Activated naive CD4-positive, alpha-beta T cell treated with anti-CD3 and anti-CD28 coated beads, Interleukin-2, amount 50 U/mL, for 72 hours (primary cell): Measurements from ENCODE around the gene KIF14. TPM values are rescaled to one million over a fixed set of nuclear protein-coding genes. Genes with fewer than 3 reads are reported as not detected.
A peak's percentile ranks its signal among the peaks of the same experiment; 100 is the strongest.

Experiments
- ATAC-seq, 2 donors: fragments of 150-1000 bp; cut with Tn5 transposase; 2 replicates each; pipeline ENCODE4 v1.10.0; 2021; ENCODE audit warnings: mild to moderate bottlenecking in 2 of 2, moderate library complexity in 2 of 2
- DNase-seq, 2 donors: peaks; one replicate each; pipeline ENCODE4 v3.0.0; 2021 to 2022; ENCODE audit warnings: low spot score in 2 of 2
- H3K27ac Mint-ChIP-seq, 2 donors: one replicate each; pipeline ENCODE4 v1.8.0; 2022; ENCODE audit warnings: mild to moderate bottlenecking in 2 of 2, mixed read lengths in 2 of 2
- H3K36me3 Mint-ChIP-seq, 2 donors: one replicate each; pipeline ENCODE4 v1.8.0; 2022; ENCODE audit warnings: mixed read lengths in 2 of 2
- H3K9me3 Mint-ChIP-seq, 2 donors: one replicate each; pipeline ENCODE4 v1.8.0; 2022; ENCODE audit warnings: mixed read lengths in 2 of 2
- total RNA-seq, 2 donors: library from RNA; stranded (reverse); gene quantifications; one replicate each; pipeline ENCODE4 v1.2.3, GENCODE V29; 2022

KIF14 gene, protein sequence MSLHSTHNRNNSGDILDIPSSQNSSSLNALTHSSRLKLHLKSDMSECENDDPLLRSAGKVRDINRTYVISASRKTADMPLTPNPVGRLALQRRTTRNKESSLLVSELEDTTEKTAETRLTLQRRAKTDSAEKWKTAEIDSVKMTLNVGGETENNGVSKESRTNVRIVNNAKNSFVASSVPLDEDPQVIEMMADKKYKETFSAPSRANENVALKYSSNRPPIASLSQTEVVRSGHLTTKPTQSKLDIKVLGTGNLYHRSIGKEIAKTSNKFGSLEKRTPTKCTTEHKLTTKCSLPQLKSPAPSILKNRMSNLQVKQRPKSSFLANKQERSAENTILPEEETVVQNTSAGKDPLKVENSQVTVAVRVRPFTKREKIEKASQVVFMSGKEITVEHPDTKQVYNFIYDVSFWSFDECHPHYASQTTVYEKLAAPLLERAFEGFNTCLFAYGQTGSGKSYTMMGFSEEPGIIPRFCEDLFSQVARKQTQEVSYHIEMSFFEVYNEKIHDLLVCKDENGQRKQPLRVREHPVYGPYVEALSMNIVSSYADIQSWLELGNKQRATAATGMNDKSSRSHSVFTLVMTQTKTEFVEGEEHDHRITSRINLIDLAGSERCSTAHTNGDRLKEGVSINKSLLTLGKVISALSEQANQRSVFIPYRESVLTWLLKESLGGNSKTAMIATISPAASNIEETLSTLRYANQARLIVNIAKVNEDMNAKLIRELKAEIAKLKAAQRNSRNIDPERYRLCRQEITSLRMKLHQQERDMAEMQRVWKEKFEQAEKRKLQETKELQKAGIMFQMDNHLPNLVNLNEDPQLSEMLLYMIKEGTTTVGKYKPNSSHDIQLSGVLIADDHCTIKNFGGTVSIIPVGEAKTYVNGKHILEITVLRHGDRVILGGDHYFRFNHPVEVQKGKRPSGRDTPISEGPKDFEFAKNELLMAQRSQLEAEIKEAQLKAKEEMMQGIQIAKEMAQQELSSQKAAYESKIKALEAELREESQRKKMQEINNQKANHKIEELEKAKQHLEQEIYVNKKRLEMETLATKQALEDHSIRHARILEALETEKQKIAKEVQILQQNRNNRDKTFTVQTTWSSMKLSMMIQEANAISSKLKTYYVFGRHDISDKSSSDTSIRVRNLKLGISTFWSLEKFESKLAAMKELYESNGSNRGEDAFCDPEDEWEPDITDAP (N-terminal part only)
- total RNA-seq, result 10 to 100 TPM; 17.8 to 18.7 TPM

DNA sequence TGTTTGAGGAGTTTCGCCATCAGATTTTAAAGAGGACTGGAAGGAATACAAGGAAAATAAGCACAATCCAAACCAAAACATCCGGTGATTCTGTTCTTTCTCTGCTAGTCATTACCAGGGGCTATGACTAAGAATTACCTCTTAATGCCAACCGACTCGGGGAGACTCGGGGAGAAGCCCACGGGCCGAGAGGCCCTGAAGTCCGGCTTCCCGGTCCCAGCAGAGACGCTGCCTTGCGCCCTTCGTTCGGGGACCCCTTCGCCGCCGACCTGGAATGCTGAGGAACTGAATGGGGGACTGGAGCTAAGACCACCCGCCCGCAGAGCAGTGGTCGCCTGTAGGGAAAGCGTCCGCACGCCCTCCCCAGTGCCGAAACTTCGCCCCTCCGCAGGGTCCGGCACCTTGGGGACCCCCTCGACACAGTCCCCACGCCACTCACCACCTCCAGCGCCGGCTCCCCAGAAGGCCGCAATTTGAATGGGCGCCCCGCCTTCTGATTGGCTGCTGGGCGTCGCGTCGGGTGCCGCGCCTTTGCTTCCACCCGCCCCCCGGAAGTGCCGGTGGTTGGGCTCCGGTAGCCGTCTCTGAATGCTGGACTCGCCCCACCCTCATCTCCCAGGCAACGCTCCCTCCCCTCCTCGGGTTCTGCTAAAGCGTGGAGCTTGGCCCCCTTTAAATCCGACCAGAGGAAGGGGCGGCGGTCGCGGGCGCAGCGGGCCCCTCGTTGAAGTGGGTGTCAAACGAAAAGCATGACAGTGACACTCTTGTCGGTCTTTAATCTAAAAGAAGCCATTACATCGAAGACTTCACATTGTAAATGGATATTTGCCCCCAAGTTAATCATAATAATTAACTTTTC is at the start of gene KIF14:
TSS of gene KIF14 (minus strand) at position 479 of the 859 bp plus-strand sequence. CDS start 2,028 bp downstream, outside the sequence.
- ATAC-seq, result peak; percentile 88 to 91
- no peaks in the 10 kb centered on the region for H3K9me3 Mint-ChIP-seq

GRCh38 chr1:200669314-200670241 is 49.0 kb upstream of the KIF14 start, which contains the start of gene DDX59:
Gene DDX59, minus strand, starts transcription at chr1:200669907. Its CDS starts 3,167 bp downstream, at chr1:200666740.
- H3K27ac Mint-ChIP-seq, result peak within 1 kb of the TSS; percentile 90 to 100
- DNase-seq (peak; percentile 94), ATAC-seq (peak; percentile 92 to 95)
- H3K9me3 Mint-ChIP-seq, result no peaks in the 10 kb centered on the region
- peaks cover 0 to 2% of the 10 kb centered on the region in 2 donors for H3K36me3 Mint-ChIP-seq

More for the DNA sequence above, at the start of gene KIF14:
- peak; percentile 91 for DNase-seq
- Mint-ChIP-seq H3K27ac (peak within 1 kb of the TSS; percentile 90), H3K36me3 (peaks cover 0 to 26% of the 10 kb centered on the region in 2 donors)

- Mint-ChIP-seq H3K9me3 (no peaks in the 10 kb centered on the region), H3K36me3 (peaks cover 0 to 8% of the 10 kb centered on the region in 2 donors), H3K27ac (peak overlapping the region; percentile 10 to 90)
- ATAC-seq (no peak), DNase-seq (no peak)
Observed at GRCh38 chr1:200668514-200669313, 48.2 kb upstream of the KIF14 start.

DNA sequence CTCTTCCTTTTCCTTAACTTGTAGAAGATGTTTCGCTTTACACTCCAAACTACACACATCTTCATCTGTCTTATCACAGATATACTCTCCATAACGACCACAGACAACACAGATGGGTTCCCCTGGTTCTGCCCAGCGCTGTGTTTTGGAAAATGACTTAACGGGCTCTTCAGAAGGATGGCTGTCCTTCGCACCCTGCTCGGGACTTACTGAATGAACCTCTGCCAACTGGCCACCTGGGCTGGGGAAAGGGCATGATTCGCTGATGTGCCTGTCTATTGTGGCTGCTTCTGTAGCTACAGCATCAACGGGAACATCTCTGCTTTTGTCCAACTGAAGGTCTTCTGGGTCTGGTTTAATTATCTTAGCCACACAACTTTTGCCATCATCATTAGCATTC is 45.8 kb upstream of the KIF14 start:
- Mint-ChIP-seq H3K27ac (no peak overlapping the region), H3K36me3 (peaks cover 0 to 8% of the 10 kb centered on the region in 2 donors), H3K9me3 (no peaks in the 10 kb centered on the region)
- DNase-seq (no peak), ATAC-seq (no peak)

GRCh38 chr1:200665861-200666260 is 45.3 kb upstream of the KIF14 start:
- peaks cover 0 to 8% of the 10 kb centered on the region in 2 donors for H3K36me3 Mint-ChIP-seq
- H3K27ac Mint-ChIP-seq, result no peak overlapping the region
- DNase-seq (no peak), ATAC-seq (no peak)
- H3K9me3 Mint-ChIP-seq, result no peaks in the 10 kb centered on the region

GRCh38 chr1:200660719-200661118 is 40.2 kb upstream of the KIF14 start:
- Mint-ChIP-seq H3K27ac (no peak overlapping the region), H3K9me3 (no peaks in the 10 kb centered on the region), H3K36me3 (peaks cover 8 to 12% of the 10 kb centered on the region in 2 donors)
- ATAC-seq, result no peak
- no peak for DNase-seq

- DNase-seq, result no peak
- no peak overlapping the region for H3K27ac Mint-ChIP-seq
- ATAC-seq, result no peak
- no peaks in the 10 kb centered on the region for H3K9me3 Mint-ChIP-seq
- H3K36me3 Mint-ChIP-seq, result peaks cover 6 to 8% of the 10 kb centered on the region in 2 donors
Observed at GRCh38 chr1:200659269-200659668, 38.7 kb upstream of the KIF14 start.

- ATAC-seq, result no peak
- no peak for DNase-seq
- Mint-ChIP-seq H3K36me3 (peaks cover 4 to 8% of the 10 kb centered on the region in 2 donors), H3K27ac (no peak overlapping the region), H3K9me3 (no peaks in the 10 kb centered on the region)
Observed at GRCh38 chr1:200658037-200658818, 37.7 kb upstream of the KIF14 start.

GRCh38 chr1:200654660-200655059 is 34.1 kb upstream of the KIF14 start:
- DNase-seq, result no peak
- Mint-ChIP-seq H3K27ac (peak overlapping the region in 1 of 2 donors; percentile 31), H3K9me3 (no peaks in the 10 kb centered on the region), H3K36me3 (peaks cover 4 to 14% of the 10 kb centered on the region in 2 donors)
- peak in 1 of 2 donors; percentile 66 for ATAC-seq

- peaks cover 3 to 14% of the 10 kb centered on the region in 2 donors for H3K36me3 Mint-ChIP-seq
Observed at GRCh38 chr1:200653022-200653462, 32.5 kb upstream of the KIF14 start.

DNA sequence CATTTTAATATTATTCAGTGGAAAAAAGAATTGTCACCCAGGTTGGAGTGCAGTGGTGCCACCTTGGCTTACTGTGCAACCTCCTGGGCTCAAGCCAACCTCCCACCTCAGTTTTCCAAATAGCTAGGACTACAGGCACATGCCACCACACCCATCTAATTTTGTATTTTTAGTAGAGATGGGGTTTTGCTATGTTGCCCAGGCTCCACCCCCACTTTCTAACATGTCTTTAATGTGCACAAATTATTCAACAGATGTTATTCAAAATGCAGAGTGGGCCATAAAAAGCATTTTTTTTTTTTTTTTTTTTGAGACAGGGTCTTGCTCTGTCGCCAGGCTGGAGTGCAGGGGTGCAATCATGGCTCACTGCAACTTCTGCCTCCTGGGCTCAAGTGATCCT is 31.8 kb upstream of the KIF14 start:
- ATAC-seq, result no peak
- Mint-ChIP-seq H3K27ac (no peak overlapping the region), H3K36me3 (peaks cover 0 to 14% of the 10 kb centered on the region in 2 donors)

More at GRCh38 chr1:200653022-200653462, 32.5 kb upstream of the KIF14 start:
- DNase-seq (no peak), ATAC-seq (peak; percentile 81)
- Mint-ChIP-seq H3K9me3 (no peaks in the 10 kb centered on the region), H3K27ac (peak overlapping the region; percentile 31 to 61)

GRCh38 chr1:200646515-200646914 is 26.0 kb upstream of the KIF14 start:
- DNase-seq, result no peak
- H3K27ac Mint-ChIP-seq, result no peak overlapping the region
- no peaks in the 10 kb centered on the region for H3K9me3 Mint-ChIP-seq
- H3K36me3 Mint-ChIP-seq, result peaks cover 0 to 7% of the 10 kb centered on the region in 2 donors
- ATAC-seq, result no peak

More for the DNA sequence above, 31.8 kb upstream of the KIF14 start:
- no peaks in the 10 kb centered on the region for H3K9me3 Mint-ChIP-seq
- DNase-seq, result no peak

GRCh38 chr1:200644021-200644420 is 23.5 kb upstream of the KIF14 start:
- Mint-ChIP-seq H3K36me3 (peaks cover 0 to 7% of the 10 kb centered on the region in 2 donors), H3K9me3 (no peaks in the 10 kb centered on the region), H3K27ac (no peak overlapping the region)
- DNase-seq, result no peak
- ATAC-seq, result no peak
